HUES6 (cell line): ENCODE data around the gene GET4.

Experiments used
- H3K27ac ChIP-seq: 2 replicates; pipeline ENCODE4 v1.7.0; 2013; ENCODE audit warnings: low read depth, mild to moderate bottlenecking, low read length, inconsistent platforms
- H3K27me3 ChIP-seq: 2 replicates; pipeline ENCODE4 v1.6.1; 2013; ENCODE audit warnings: low read length; ENCODE audit not compliant: control insufficient read depth, insufficient read depth
- H3K36me3 ChIP-seq: 2 replicates; pipeline ENCODE4 v1.6.1; 2013; ENCODE audit warnings: low read length; ENCODE audit not compliant: control insufficient read depth, insufficient read depth
- H3K4me1 ChIP-seq: 2 replicates; pipeline ENCODE4 v1.6.1; 2013; ENCODE audit warnings: low read length; ENCODE audit not compliant: control insufficient read depth, insufficient read depth
- H3K4me3 ChIP-seq: 2 replicates; pipeline ENCODE4 v1.5.1; 2013; ENCODE audit warnings: low read depth, low read length
- H3K9ac ChIP-seq: one replicate; pipeline ENCODE4 v1.6.1; 2013; ENCODE audit warnings: mild to moderate bottlenecking, low read length
- H3K9me3 ChIP-seq: 2 replicates; pipeline ENCODE4 v1.6.1; 2013; ENCODE audit warnings: low read depth, low read length; ENCODE audit not compliant: control insufficient read depth, insufficient read depth

The GET4 gene

DNA sequence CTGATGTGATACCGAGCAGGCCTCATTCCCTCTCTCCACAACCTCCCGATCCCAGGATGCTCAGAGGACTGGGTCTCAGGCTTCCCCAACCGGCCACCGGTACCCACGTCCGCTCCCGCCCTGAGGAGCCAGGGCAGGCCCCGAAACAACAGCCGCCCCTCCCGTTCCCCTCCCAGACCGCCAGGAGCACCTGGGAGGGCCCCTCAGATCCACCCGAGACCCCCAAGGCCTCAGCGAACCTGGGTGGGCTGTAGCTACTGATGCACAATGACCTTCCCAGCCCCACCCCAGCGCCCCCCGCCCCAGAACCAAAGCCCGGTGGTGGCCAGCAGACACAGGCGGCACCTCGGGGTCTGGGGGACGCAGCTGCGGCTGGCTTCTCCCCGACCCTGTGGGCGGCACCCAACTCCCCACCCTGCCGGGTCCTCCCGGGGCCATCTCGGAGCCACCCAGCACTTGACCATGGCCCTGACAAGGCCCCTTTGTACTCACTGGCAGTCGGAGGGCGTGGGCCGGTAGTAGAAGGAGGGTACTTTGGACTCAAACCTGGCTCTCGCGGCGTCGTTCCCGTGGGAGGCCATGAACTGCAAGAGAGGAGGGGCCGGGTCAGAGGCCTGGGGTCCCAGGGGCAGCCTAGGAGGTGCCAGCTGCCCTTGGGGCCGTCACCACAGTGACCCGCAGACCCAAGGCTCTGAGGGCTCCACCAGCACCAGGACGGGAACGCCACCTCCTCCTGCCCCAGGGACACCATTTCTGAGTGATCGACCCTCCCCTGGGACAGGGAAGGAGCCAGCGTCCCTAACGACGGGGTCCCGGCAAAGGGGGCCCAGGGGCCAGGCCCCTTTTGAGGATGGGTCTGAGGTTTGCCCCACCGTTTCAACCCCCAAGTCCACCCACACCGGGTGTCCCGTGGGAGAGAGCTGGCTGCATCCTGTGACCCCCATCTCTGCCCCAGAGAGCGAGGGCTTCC lies 50.0 kb downstream of the GET4 start:
- no peak overlapping the region for H3K27ac ChIP-seq
- no peak overlapping the region for H3K4me3 ChIP-seq
- no peak overlapping the region for H3K9ac ChIP-seq
- no peaks in the 10 kb centered on the region for H3K27me3 ChIP-seq
- H3K36me3 ChIP-seq = no peaks in the 10 kb centered on the region
- no peaks in the 10 kb centered on the region for H3K9me3 ChIP-seq
- peaks cover 10% of the 10 kb centered on the region; the same call in 1 of the 2 replicates for H3K4me1 ChIP-seq

GRCh38 chr7:927031-927671 lies 50.8 kb downstream of the GET4 start:
- Histone ChIP-seq H3K4me1 (peaks cover 10% of the 10 kb centered on the region; the same call in 1 of the 2 replicates), H3K27ac (no peak overlapping the region), H3K27me3 (no peaks in the 10 kb centered on the region), H3K36me3 (no peaks in the 10 kb centered on the region), H3K4me3 (no peak overlapping the region), H3K9me3 (no peaks in the 10 kb centered on the region), H3K9ac (no peak overlapping the region)

DNA sequence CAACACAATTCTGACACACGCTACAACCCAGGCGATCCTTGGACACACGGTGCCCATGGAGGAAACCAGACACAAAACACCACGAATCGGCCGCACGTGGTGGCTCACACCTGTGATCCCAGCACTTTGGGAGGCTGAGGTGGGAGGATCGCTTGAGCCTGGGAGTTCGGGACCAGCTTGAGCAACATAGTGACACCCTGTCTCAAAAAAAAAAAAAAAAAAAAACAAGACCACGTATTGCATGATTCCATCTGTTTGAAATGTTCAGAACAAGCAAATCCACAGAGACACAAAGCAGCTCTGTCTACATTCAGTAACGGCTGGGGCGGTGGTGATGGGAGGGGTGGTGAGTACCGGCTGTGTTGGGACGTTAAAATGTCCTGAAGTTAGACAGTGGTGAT lies 53.0 kb downstream of the GET4 start:
- Histone ChIP-seq H3K9ac (no peak overlapping the region), H3K4me1 (no peaks in the 10 kb centered on the region), H3K9me3 (no peaks in the 10 kb centered on the region), H3K27me3 (no peaks in the 10 kb centered on the region), H3K4me3 (no peak overlapping the region), H3K36me3 (no peaks in the 10 kb centered on the region), H3K27ac (no peak overlapping the region)

GRCh38 chr7:930975-931758 lies 54.8 kb downstream of the GET4 start:
- Histone ChIP-seq H3K27ac (no peak overlapping the region), H3K27me3 (no peaks in the 10 kb centered on the region), H3K9me3 (no peaks in the 10 kb centered on the region)

GRCh38 chr7:931871-932650 lies 55.7 kb downstream of the GET4 start:
- Histone ChIP-seq H3K4me3 (no peak overlapping the region), H3K9me3 (no peaks in the 10 kb centered on the region), H3K36me3 (no peaks in the 10 kb centered on the region), H3K9ac (no peak overlapping the region), H3K27ac (no peak overlapping the region), H3K27me3 (no peaks in the 10 kb centered on the region), H3K4me1 (peaks cover 4% of the 10 kb centered on the region; the same call in 1 of the 2 replicates)

More at GRCh38 chr7:930975-931758, 54.8 kb downstream of the GET4 start:
- no peak overlapping the region for H3K9ac ChIP-seq
- no peak overlapping the region for H3K4me3 ChIP-seq
- H3K4me1 ChIP-seq = peaks cover 4% of the 10 kb centered on the region; the same call in 1 of the 2 replicates
- H3K36me3 ChIP-seq = no peaks in the 10 kb centered on the region

GRCh38 chr7:932651-932975 lies 56.3 kb downstream of the GET4 start:
- no peak overlapping the region for H3K4me3 ChIP-seq
- no peak overlapping the region for H3K9ac ChIP-seq
- H3K4me1 ChIP-seq = peaks cover 4% of the 10 kb centered on the region; the same call in 1 of the 2 replicates
- no peaks in the 10 kb centered on the region for H3K36me3 ChIP-seq
- H3K27ac ChIP-seq = no peak overlapping the region
- no peaks in the 10 kb centered on the region for H3K9me3 ChIP-seq
- no peaks in the 10 kb centered on the region for H3K27me3 ChIP-seq

DNA sequence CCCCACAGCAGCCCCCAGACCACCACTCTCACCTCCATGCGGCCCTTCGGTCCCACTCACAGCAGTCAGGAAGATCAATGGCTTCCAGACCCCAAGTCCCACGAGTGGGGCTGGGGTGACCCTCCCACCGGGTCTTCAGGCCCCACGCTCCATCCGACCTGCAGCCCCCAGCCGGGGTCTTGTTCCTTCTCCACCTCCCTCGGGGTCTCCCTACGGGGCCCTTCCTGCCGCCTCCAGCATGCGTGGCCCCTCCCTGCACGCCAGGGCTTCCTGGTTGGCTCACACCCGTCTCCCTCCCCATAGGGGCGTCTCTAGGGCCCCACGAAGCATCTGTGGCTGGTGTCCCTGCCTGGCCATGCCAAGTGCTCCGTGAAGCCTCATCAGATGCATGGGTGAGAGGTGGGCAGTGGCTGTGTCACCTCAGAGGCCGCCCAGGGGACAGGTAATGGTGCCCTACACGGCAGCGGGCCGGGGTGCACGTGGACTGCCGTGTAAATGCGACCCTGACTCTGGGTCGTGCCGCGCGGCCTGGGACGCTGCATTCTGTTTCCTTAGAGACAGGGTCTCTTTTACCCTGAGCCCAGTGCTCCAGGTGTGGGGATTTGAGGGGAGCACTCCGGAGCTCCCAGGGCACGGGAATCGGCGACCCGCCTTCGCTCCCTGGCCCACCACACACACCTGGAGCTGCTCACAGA lies 58.3 kb downstream of the GET4 start:
- Histone ChIP-seq H3K4me1 (peaks cover 4% of the 10 kb centered on the region; the same call in 1 of the 2 replicates), H3K27me3 (no peaks in the 10 kb centered on the region), H3K27ac (no peak overlapping the region), H3K36me3 (no peaks in the 10 kb centered on the region), H3K4me3 (no peak overlapping the region), H3K9ac (no peak overlapping the region), H3K9me3 (no peaks in the 10 kb centered on the region)

GRCh38 chr7:935164-935873 lies 59.0 kb downstream of the GET4 start:
- no peak overlapping the region for H3K9ac ChIP-seq
- H3K27ac ChIP-seq = no peak overlapping the region
- H3K4me1 ChIP-seq = peaks cover 4% of the 10 kb centered on the region; the same call in 1 of the 2 replicates
- H3K4me3 ChIP-seq = no peak overlapping the region
- no peaks in the 10 kb centered on the region; the same call in 1 of the 2 replicates for H3K27me3 ChIP-seq
- H3K9me3 ChIP-seq = no peaks in the 10 kb centered on the region
- no peaks in the 10 kb centered on the region for H3K36me3 ChIP-seq

- Histone ChIP-seq H3K4me1 (peaks cover 4% of the 10 kb centered on the region; the same call in 1 of the 2 replicates), H3K36me3 (no peaks in the 10 kb centered on the region), H3K27ac (no peak overlapping the region), H3K27me3 (peaks cover under 1% of the 10 kb centered on the region; the same call in 1 of the 2 replicates), H3K9me3 (no peaks in the 10 kb centered on the region), H3K9ac (no peak overlapping the region), H3K4me3 (no peak overlapping the region)
These were observed 59.6 kb downstream of the GET4 start for GRCh38 chr7:935874-936385.
